Measurements from ENCODE around the gene TMEFF2.

The TMEFF2 gene

GRCh38 chr2:192059266-192059665, 135.5 kb downstream of the TMEFF2 start:
- Histone ChIP-seq H3K9me3 (ENCODE audit: insufficient read depth, low read depth, low read length) (no peaks in the 10 kb centered on the region), H3K4me1 (ENCODE audit: insufficient read depth, low read length) (no peaks in the 10 kb centered on the region), H3K36me3 (ENCODE audit: insufficient read depth, low read depth, low read length) (no peaks in the 10 kb centered on the region), H3K27me3 (ENCODE audit: insufficient read depth, low read length) (no peaks in the 10 kb centered on the region), H3K9ac (ENCODE audit: low read depth, low read length) (no peak overlapping the region), H3K27ac (ENCODE audit: low read length) (no peak overlapping the region), H3K4me3 (ENCODE audit: low read length) (no peak overlapping the region)

- Histone ChIP-seq H3K4me1 (ENCODE audit: insufficient read depth, low read length) (no peaks in the 10 kb centered on the region), H3K36me3 (ENCODE audit: insufficient read depth, low read depth, low read length) (no peaks in the 10 kb centered on the region), H3K4me3 (ENCODE audit: low read length) (no peak overlapping the region), H3K9me3 (ENCODE audit: insufficient read depth, low read depth, low read length) (no peaks in the 10 kb centered on the region), H3K27ac (ENCODE audit: low read length) (no peak overlapping the region), H3K9ac (ENCODE audit: low read depth, low read length) (no peak overlapping the region), H3K27me3 (ENCODE audit: insufficient read depth, low read length) (no peaks in the 10 kb centered on the region)
Measured at GRCh38 chr2:192053921-192054320, 140.8 kb downstream of the TMEFF2 start.

- Histone ChIP-seq H3K9me3 (ENCODE audit: insufficient read depth, low read depth, low read length) (no peaks in the 10 kb centered on the region), H3K4me3 (ENCODE audit: low read length) (no peak overlapping the region), H3K4me1 (ENCODE audit: insufficient read depth, low read length) (no peaks in the 10 kb centered on the region), H3K27me3 (ENCODE audit: insufficient read depth, low read length) (no peaks in the 10 kb centered on the region), H3K36me3 (ENCODE audit: insufficient read depth, low read depth, low read length) (no peaks in the 10 kb centered on the region), H3K9ac (ENCODE audit: low read depth, low read length) (no peak overlapping the region), H3K27ac (ENCODE audit: low read length) (no peak overlapping the region)
Measured at GRCh38 chr2:192051533-192051932, 143.2 kb downstream of the TMEFF2 start.

GRCh38 chr2:192049362-192049761, 145.4 kb downstream of the TMEFF2 start:
- H3K27ac ChIP-seq (ENCODE audit: low read length) = no peak overlapping the region
- no peaks in the 10 kb centered on the region for H3K4me1 ChIP-seq (ENCODE audit: insufficient read depth, low read length)
- H3K27me3 ChIP-seq (ENCODE audit: insufficient read depth, low read length) = no peaks in the 10 kb centered on the region
- H3K9me3 ChIP-seq (ENCODE audit: insufficient read depth, low read depth, low read length) = no peaks in the 10 kb centered on the region
- H3K4me3 ChIP-seq (ENCODE audit: low read length) = no peak overlapping the region
- no peaks in the 10 kb centered on the region for H3K36me3 ChIP-seq (ENCODE audit: insufficient read depth, low read depth, low read length)
- H3K9ac ChIP-seq (ENCODE audit: low read depth, low read length) = no peak overlapping the region

GRCh38 chr2:192047315-192048107, 147.2 kb downstream of the TMEFF2 start:
- no peak overlapping the region for H3K9ac ChIP-seq (ENCODE audit: low read depth, low read length)
- H3K36me3 ChIP-seq (ENCODE audit: insufficient read depth, low read depth, low read length) = no peaks in the 10 kb centered on the region
- H3K4me3 ChIP-seq (ENCODE audit: low read length) = no peak overlapping the region
- no peaks in the 10 kb centered on the region for H3K9me3 ChIP-seq (ENCODE audit: insufficient read depth, low read depth, low read length)
- H3K27ac ChIP-seq (ENCODE audit: low read length) = no peak overlapping the region
- no peaks in the 10 kb centered on the region for H3K27me3 ChIP-seq (ENCODE audit: insufficient read depth, low read length)
- no peaks in the 10 kb centered on the region for H3K4me1 ChIP-seq (ENCODE audit: insufficient read depth, low read length)

GRCh38 chr2:192044496-192044895, 150.2 kb downstream of the TMEFF2 start:
- H3K4me3 ChIP-seq (ENCODE audit: low read length) = no peak overlapping the region
- H3K36me3 ChIP-seq (ENCODE audit: insufficient read depth, low read depth, low read length) = no peaks in the 10 kb centered on the region
- no peak overlapping the region for H3K27ac ChIP-seq (ENCODE audit: low read length)
- H3K4me1 ChIP-seq (ENCODE audit: insufficient read depth, low read length) = no peaks in the 10 kb centered on the region
- no peaks in the 10 kb centered on the region for H3K27me3 ChIP-seq (ENCODE audit: insufficient read depth, low read length)
- no peaks in the 10 kb centered on the region for H3K9me3 ChIP-seq (ENCODE audit: insufficient read depth, low read depth, low read length)
- H3K9ac ChIP-seq (ENCODE audit: low read depth, low read length) = no peak overlapping the region

GRCh38 chr2:192043216-192043870, 151.4 kb downstream of the TMEFF2 start:
- H3K27ac ChIP-seq (ENCODE audit: low read length) = no peak overlapping the region
- no peak overlapping the region for H3K4me3 ChIP-seq (ENCODE audit: low read length)
- H3K9me3 ChIP-seq (ENCODE audit: insufficient read depth, low read depth, low read length) = no peaks in the 10 kb centered on the region
- no peak overlapping the region for H3K9ac ChIP-seq (ENCODE audit: low read depth, low read length)
- H3K4me1 ChIP-seq (ENCODE audit: insufficient read depth, low read length) = no peaks in the 10 kb centered on the region
- H3K36me3 ChIP-seq (ENCODE audit: insufficient read depth, low read depth, low read length) = no peaks in the 10 kb centered on the region
- no peaks in the 10 kb centered on the region for H3K27me3 ChIP-seq (ENCODE audit: insufficient read depth, low read length)

- H3K27me3 ChIP-seq (ENCODE audit: insufficient read depth, low read length) = no peaks in the 10 kb centered on the region
- no peak overlapping the region for H3K9ac ChIP-seq (ENCODE audit: low read depth, low read length)
- H3K4me3 ChIP-seq (ENCODE audit: low read length) = no peak overlapping the region
- H3K4me1 ChIP-seq (ENCODE audit: insufficient read depth, low read length) = no peaks in the 10 kb centered on the region
- H3K36me3 ChIP-seq (ENCODE audit: insufficient read depth, low read depth, low read length) = no peaks in the 10 kb centered on the region
- no peak overlapping the region for H3K27ac ChIP-seq (ENCODE audit: low read length)
- no peaks in the 10 kb centered on the region for H3K9me3 ChIP-seq (ENCODE audit: insufficient read depth, low read depth, low read length)
Measured at GRCh38 chr2:192042126-192042525, 152.6 kb downstream of the TMEFF2 start.

- H3K4me3 ChIP-seq (ENCODE audit: low read length) = no peak overlapping the region
- H3K36me3 ChIP-seq (ENCODE audit: insufficient read depth, low read depth, low read length) = no peaks in the 10 kb centered on the region
- H3K27ac ChIP-seq (ENCODE audit: low read length) = no peak overlapping the region
- H3K27me3 ChIP-seq (ENCODE audit: insufficient read depth, low read length) = no peaks in the 10 kb centered on the region
- no peaks in the 10 kb centered on the region for H3K9me3 ChIP-seq (ENCODE audit: insufficient read depth, low read depth, low read length)
- no peaks in the 10 kb centered on the region for H3K4me1 ChIP-seq (ENCODE audit: insufficient read depth, low read length)
- no peak overlapping the region for H3K9ac ChIP-seq (ENCODE audit: low read depth, low read length)
Measured at GRCh38 chr2:192038110-192038509, 156.6 kb downstream of the TMEFF2 start.

GRCh38 chr2:192035731-192036442, 158.8 kb downstream of the TMEFF2 start:
- Histone ChIP-seq H3K36me3 (ENCODE audit: insufficient read depth, low read depth, low read length) (no peaks in the 10 kb centered on the region), H3K27ac (ENCODE audit: low read length) (no peak overlapping the region), H3K9me3 (ENCODE audit: insufficient read depth, low read depth, low read length) (no peaks in the 10 kb centered on the region), H3K27me3 (ENCODE audit: insufficient read depth, low read length) (no peaks in the 10 kb centered on the region), H3K4me3 (ENCODE audit: low read length) (no peak overlapping the region), H3K4me1 (ENCODE audit: insufficient read depth, low read length) (no peaks in the 10 kb centered on the region), H3K9ac (ENCODE audit: low read depth, low read length) (no peak overlapping the region)

- H3K9me3 ChIP-seq (ENCODE audit: insufficient read depth, low read depth, low read length) = no peaks in the 10 kb centered on the region
- peaks cover 13% of the 10 kb centered on the region for H3K4me1 ChIP-seq (ENCODE audit: insufficient read depth, low read length)
- no peak overlapping the region for H3K4me3 ChIP-seq (ENCODE audit: low read length)
- H3K36me3 ChIP-seq (ENCODE audit: insufficient read depth, low read depth, low read length) = no peaks in the 10 kb centered on the region
- no peaks in the 10 kb centered on the region for H3K27me3 ChIP-seq (ENCODE audit: insufficient read depth, low read length)
- H3K9ac ChIP-seq (ENCODE audit: low read depth, low read length) = no peak overlapping the region
- H3K27ac ChIP-seq (ENCODE audit: low read length) = no peak overlapping the region
Measured at GRCh38 chr2:192030856-192031255, 163.9 kb downstream of the TMEFF2 start.

- no peaks in the 10 kb centered on the region for H3K9me3 ChIP-seq (ENCODE audit: insufficient read depth, low read depth, low read length)
- H3K27me3 ChIP-seq (ENCODE audit: insufficient read depth, low read length) = no peaks in the 10 kb centered on the region
- no peak overlapping the region for H3K4me3 ChIP-seq (ENCODE audit: low read length)
- H3K9ac ChIP-seq (ENCODE audit: low read depth, low read length) = no peak overlapping the region
- no peak overlapping the region for H3K27ac ChIP-seq (ENCODE audit: low read length)
- no peaks in the 10 kb centered on the region for H3K36me3 ChIP-seq (ENCODE audit: insufficient read depth, low read depth, low read length)
- H3K4me1 ChIP-seq (ENCODE audit: insufficient read depth, low read length) = peaks cover 16% of the 10 kb centered on the region
Measured at GRCh38 chr2:192030289-192030688, 164.4 kb downstream of the TMEFF2 start.

All from iPS-20b (cell line).